Endothelial cell of umbilical vein (primary cell): ENCODE data around the gene GRID1. TPM values are rescaled to one million over a fixed set of nuclear protein-coding genes. Genes with fewer than 3 reads are reported as not detected.

Experiments used
- BruUV-seq: library from RNA; stranded (reverse); fragments of 400-500 nt; replicated peaks from 2 replicates; lab custom pipeline; 2021; lab: Mats Ljungman, UMichigan
- CTCF ChIA-PET: fragments of 300-600, 350-600 bp; sonication (Branson Sonifier 250); formaldehyde crosslinking; loops from one replicate; lab custom pipeline; 2021; ENCODE audit warnings: antibody characterized with exemption, inconsistent platforms; lab: Charles Lee
- POLR2A ChIA-PET: fragments of 300-600, 350-600 bp; sonication (Branson Sonifier 250); formaldehyde crosslinking; loops from one replicate; lab custom pipeline; 2021; ENCODE audit warnings: antibody characterized with exemption, inconsistent platforms; lab: Charles Lee
- DNase-seq: peaks from one replicate; pipeline ENCODE4 v3.0.0-alpha.2; 2011; ENCODE audit warnings: low read depth, low spot score
- FAIRE-seq: peaks from 2 replicates; lab custom pipeline; 2011; peaks lifted over from hg19 to GRCh38; lab: Jason Lieb, UNC
- H2AFZ ChIP-seq: 2 replicates; pipeline ENCODE4 v1.6.0; 2012; ENCODE audit warnings: low read depth, low read length, control low read depth, inconsistent platforms
- H3K27ac ChIP-seq: 2 replicates; pipeline ENCODE4 v1.5.1; 2011; ENCODE audit warnings: low read depth, mild to moderate bottlenecking, control low read depth, low read length, moderate library complexity; ENCODE audit not compliant: insufficient read depth
- H3K27me3 ChIP-seq, 2 experiments: 2 replicates each; pipeline versions ENCODE4 v1.6.0 to v1.6.1; 2011; ENCODE audit warnings: low read length in 2 of 2, mixed read lengths in 1 of 2; ENCODE audit not compliant: control insufficient read depth in 2 of 2, insufficient read depth in 2 of 2
- H3K36me3 ChIP-seq, 2 experiments: 2 replicates in 1 of 2; 3 replicates in 1 of 2; pipeline ENCODE4 v1.5.1; 2011; ENCODE audit warnings: low read length in 2 of 2, mild to moderate bottlenecking in 1 of 2, moderate library complexity in 1 of 2; ENCODE audit not compliant: control insufficient read depth in 2 of 2, insufficient read depth in 2 of 2; ENCODE audit errors: extremely low read depth in 1 of 2
- H3K4me1 ChIP-seq: 3 replicates; pipeline ENCODE4 v1.5.1; 2011; ENCODE audit warnings: mild to moderate bottlenecking, low read length; ENCODE audit not compliant: control insufficient read depth, insufficient read depth; ENCODE audit errors: extremely low read depth
- H3K4me2 ChIP-seq: 2 replicates; pipeline ENCODE4 v1.6.1; 2011; ENCODE audit warnings: low read length, control low read depth, mixed read lengths; ENCODE audit not compliant: insufficient read depth
- H3K4me3 ChIP-seq, 3 experiments: fragments of 200-600 bp in 1 of 3; sonication (generic), shearing (Covaris generic) in 1 of 3; replicated peaks in 1 of 3; 2 replicates each; pipeline ENCODE4 v1.5.1; 2011 to 2016; ENCODE audit warnings: control low read depth in 3 of 3, low read length in 3 of 3, mild to moderate bottlenecking in 2 of 3, inconsistent platforms in 1 of 3, low read depth in 1 of 3, moderate library complexity in 1 of 3; ENCODE audit not compliant: insufficient read depth in 1 of 3
- H3K79me2 ChIP-seq: 2 replicates; pipeline ENCODE4 v1.6.0; 2012; ENCODE audit warnings: low read length, inconsistent platforms; ENCODE audit not compliant: control insufficient read depth, insufficient read depth
- H3K9ac ChIP-seq: replicated peaks from 2 replicates; pipeline ENCODE3; 2011; ENCODE audit warnings: low read length, control low read depth; ENCODE audit not compliant: insufficient read depth; ENCODE audit errors: extremely low read depth
- H3K9me1 ChIP-seq: replicated peaks from 3 replicates; pipeline ENCODE4 v1.6.0; 2011; ENCODE audit warnings: mild to moderate bottlenecking, low read length; ENCODE audit not compliant: control insufficient read depth, insufficient read depth; ENCODE audit errors: extremely low read depth
- H3K9me3 ChIP-seq: replicated peaks from 2 replicates; pipeline ENCODE4 v1.5.1; 2012; ENCODE audit warnings: low read length, inconsistent platforms; ENCODE audit not compliant: control insufficient read depth, insufficient read depth
- H4K20me1 ChIP-seq: replicated peaks from 2 replicates; pipeline ENCODE3; 2011; ENCODE audit warnings: mild to moderate bottlenecking, low read length; ENCODE audit not compliant: control insufficient read depth, insufficient read depth; ENCODE audit errors: extremely low read depth
- CTCF ChIP-seq, 2 donors: IDR thresholded peaks; 1 replicate in 1 of 2; 2 replicates in 1 of 2; pipeline ENCODE4 v1.5.1; 2011; ENCODE audit warnings: low read length in 2 of 2, mild to moderate bottlenecking in 2 of 2, moderate library complexity in 2 of 2, control low read depth in 1 of 2, inconsistent platforms in 1 of 2, low read depth in 1 of 2; ENCODE audit not compliant: insufficient read depth in 1 of 2; ENCODE audit errors: extremely low read depth in 1 of 2
- EZH2 ChIP-seq: IDR thresholded peaks from 2 replicates; pipeline ENCODE4 v1.6.1; 2012; ENCODE audit warnings: borderline replicate concordance, low read depth, mild to moderate bottlenecking, moderate library complexity, low read length, inconsistent platforms; ENCODE audit not compliant: severe bottlenecking
- FOS ChIP-seq: IDR thresholded peaks from 2 replicates; pipeline ENCODE4 v1.6.1; 2011; ENCODE audit warnings: mild to moderate bottlenecking, low read length, moderate library complexity, borderline replicate concordance; ENCODE audit not compliant: insufficient read depth
- GATA2 ChIP-seq: IDR thresholded peaks from 2 replicates; pipeline ENCODE4 v1.7.0; 2011; ENCODE audit warnings: low read depth, mild to moderate bottlenecking, moderate library complexity, mixed read lengths, low read length; ENCODE audit not compliant: insufficient read length, insufficient read depth
- JUN ChIP-seq: IDR thresholded peaks from 2 replicates; pipeline ENCODE4 v1.6.1; 2011; ENCODE audit warnings: borderline replicate concordance, low read depth; ENCODE audit not compliant: insufficient read length, insufficient read depth
- MAX ChIP-seq: IDR thresholded peaks from 2 replicates; pipeline ENCODE4 v1.6.1; 2011; ENCODE audit not compliant: insufficient read depth, insufficient read length
- MYC ChIP-seq: IDR thresholded peaks from one replicate; pipeline ENCODE4 v1.6.1; 2011; ENCODE audit warnings: mild to moderate bottlenecking, low read depth, low read length
- POLR2A ChIP-seq: IDR thresholded peaks from 2 replicates; pipeline ENCODE4 v1.6.1; 2012; ENCODE audit warnings: low read depth, mild to moderate bottlenecking, control low read depth, low read length
- POLR2AphosphoS5 ChIP-seq: IDR thresholded peaks from 2 replicates; pipeline ENCODE4 v1.6.1; 2012; ENCODE audit warnings: low read depth, mild to moderate bottlenecking, control low read depth, low read length, moderate library complexity; ENCODE audit not compliant: insufficient read depth
- dilution Hi-C: fragments of 300-500 bp; cut with MboI; formaldehyde crosslinking; loops from one replicate; pipeline ENCODE4 v1.15.0; 2019; ENCODE audit warnings: low sequenced_read_pairs; ENCODE audit not compliant: extremely low pct_ligation_motif_present
- intact Hi-C: fragments of 100-400 bp; cut with micrococcal nuclease; formaldehyde crosslinking; loops from one replicate; pipeline ENCODE4 v1.10.0; 2022
- polyA plus RNA-seq, 4 experiments: library from polyadenylated mRNA; depleted of rRNA in 3 of 4; stranded (reverse) in 3 of 4; unstranded in 1 of 4; fragments of >200 nt; gene quantifications; 2 replicates each; pipeline versions ENCODE4 v1.2.1 to v1.2.3, GENCODE V29; 2011 to 2012; ENCODE audit warnings: missing spikeins in 1 of 4
- total RNA-seq: library from RNA; stranded (reverse); gene quantifications from 2 replicates; pipeline ENCODE4 v1.2.3, GENCODE V29; 2021

The GRID1 gene
- total and polyA plus RNA-seq, 2 donors (not counting 3 experiments of a cell fraction or from before 2014, with no cell fraction given) = not detected

- CTCF ChIA-PET = no interaction called here
- dilution Hi-C loops = no loop called here
- DNase-seq (no peak), FAIRE-seq (no peak)
- no peak overlapping the region for H3K4me3 ChIP-seq
- H3K79me2 ChIP-seq = no peaks in the 10 kb centered on the region
- H3K4me1 ChIP-seq = no peaks in the 10 kb centered on the region
- H3K9me1 ChIP-seq = no peaks in the 10 kb centered on the region
- no peak overlapping the region for H3K4me2 ChIP-seq
- no peaks in the 10 kb centered on the region for H3K27me3 ChIP-seq
- TF ChIP-seq JUN (no peak), GATA2 (no peak), FOS (no peak), MAX (no peak), POLR2A (no peak), CTCF (IDR thresholded peaks at IDR 0.05; ENCODE audit: extremely low read depth in 1 of 2, insufficient read depth in 1 of 2, low read depth in 1 of 2, low read length in 2 of 2) (no peak), EZH2 (no peak), MYC (no peak), POLR2AphosphoS5 (no peak)
- intact Hi-C loops = no loop called here
- H3K36me3 ChIP-seq = no peaks in the 10 kb centered on the region
- no TSS peak for BruUV-seq
- H2AFZ ChIP-seq = no peak overlapping the region
- POLR2A ChIA-PET = no interaction called here
- no peak overlapping the region for H3K9ac ChIP-seq
- no peaks in the 10 kb centered on the region for H4K20me1 ChIP-seq
- no peak overlapping the region for H3K27ac ChIP-seq
- no peaks in the 10 kb centered on the region for H3K9me3 ChIP-seq
Measured at GRCh38 chr10:86285136-86285790, 81.3 kb downstream of the GRID1 start.
